Bone marrow (tissue), 2 donors: ENCODE results near the gene CHODL.

ENCODE experiments used
- DNase-seq, 2 donors: peaks; one replicate each; lab custom pipeline; 2025; lab: John Stamatoyannopoulos, UW

The CHODL gene, protein sequence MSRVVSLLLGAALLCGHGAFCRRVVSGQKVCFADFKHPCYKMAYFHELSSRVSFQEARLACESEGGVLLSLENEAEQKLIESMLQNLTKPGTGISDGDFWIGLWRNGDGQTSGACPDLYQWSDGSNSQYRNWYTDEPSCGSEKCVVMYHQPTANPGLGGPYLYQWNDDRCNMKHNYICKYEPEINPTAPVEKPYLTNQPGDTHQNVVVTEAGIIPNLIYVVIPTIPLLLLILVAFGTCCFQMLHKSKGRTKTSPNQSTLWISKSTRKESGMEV

DNA sequence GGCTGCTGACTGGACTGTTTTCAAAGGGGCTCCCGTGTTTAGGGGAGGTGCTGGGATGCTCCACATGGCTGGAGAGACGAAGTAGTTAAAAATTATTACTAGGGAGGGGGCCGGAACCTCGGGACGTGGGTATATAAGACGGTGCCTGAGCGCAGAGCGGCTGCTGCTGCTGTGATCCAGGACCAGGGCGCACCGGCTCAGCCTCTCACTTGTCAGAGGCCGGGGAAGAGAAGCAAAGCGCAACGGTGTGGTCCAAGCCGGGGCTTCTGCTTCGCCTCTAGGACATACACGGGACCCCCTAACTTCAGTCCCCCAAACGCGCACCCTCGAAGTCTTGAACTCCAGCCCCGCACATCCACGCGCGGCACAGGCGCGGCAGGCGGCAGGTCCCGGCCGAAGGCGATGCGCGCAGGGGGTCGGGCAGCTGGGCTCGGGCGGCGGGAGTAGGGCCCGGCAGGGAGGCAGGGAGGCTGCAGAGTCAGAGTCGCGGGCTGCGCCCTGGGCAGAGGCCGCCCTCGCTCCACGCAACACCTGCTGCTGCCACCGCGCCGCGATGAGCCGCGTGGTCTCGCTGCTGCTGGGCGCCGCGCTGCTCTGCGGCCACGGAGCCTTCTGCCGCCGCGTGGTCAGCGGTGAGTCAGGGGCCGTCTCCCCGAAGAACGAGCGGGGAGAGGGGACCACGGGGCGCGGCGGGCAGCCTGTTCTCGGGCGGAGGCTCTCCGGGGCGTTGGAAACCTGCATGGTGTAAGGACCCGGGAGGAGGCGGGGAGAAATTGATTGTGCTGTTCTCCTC lies at the start of gene CHODL:
TSS of gene CHODL (plus strand) at position 163 of the 793 bp plus-strand sequence. CDS start at position 554, 391 bp downstream.
- no peak for DNase-seq

DNA sequence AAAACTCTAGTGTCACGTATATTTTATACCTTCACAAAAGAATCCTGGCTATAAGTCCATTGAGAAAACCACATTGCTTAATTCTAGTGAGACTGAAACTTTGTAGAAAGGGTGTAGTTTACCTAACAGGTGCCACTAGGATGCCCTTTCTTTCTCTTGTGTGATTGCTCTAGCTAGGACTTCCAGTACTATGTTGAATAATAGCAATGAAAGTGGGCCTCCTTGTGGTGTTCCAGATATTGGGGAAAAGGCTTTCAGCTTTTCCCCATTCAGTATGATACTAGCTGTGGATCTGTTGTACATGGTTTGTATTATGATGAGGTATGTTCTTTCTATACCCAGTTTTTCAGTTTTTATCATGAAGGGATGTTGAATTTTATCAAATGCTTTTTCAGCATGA lies 39.7 kb upstream of the CHODL start:
- DNase-seq, result no peak

DNA sequence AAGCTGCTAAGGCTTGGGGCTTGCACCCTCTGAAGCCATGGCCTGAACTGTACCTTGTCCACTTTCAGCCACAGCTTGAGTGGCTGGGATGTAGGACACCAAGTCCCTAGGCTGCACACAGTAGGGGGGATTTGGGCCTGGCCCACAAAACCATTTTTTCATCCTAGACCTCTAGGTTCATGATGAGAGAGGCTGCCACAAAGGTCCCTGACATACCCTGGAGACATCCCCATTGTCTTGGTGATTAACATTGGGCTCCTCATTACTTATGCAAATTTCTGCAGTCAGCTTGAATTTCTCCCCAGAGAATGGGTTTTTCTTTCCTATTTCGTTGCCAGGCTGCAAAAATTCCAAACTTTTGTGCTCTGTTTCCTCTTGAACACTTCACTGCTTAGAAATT lies 26.3 kb upstream of the CHODL start:
- no peak for DNase-seq

DNA sequence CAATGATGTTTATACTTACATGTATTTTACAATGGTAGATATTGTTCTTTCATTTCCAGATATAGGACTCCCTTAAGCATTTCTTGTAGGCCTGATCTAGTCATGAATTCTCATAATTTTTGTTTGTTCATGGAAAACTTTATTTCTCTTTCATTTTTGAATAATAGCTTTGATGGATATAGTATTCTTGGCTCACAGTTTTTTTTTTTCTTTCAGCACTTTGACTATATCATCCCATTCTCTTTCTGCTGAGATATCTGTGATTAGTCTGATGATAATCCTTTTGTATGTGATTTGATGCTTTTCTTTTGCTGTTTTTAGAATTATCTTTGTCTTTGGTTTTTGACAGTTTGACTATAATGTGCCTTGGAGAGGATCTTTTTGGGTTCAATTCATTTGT lies 24.1 kb upstream of the CHODL start:
- no peak for DNase-seq

DNA sequence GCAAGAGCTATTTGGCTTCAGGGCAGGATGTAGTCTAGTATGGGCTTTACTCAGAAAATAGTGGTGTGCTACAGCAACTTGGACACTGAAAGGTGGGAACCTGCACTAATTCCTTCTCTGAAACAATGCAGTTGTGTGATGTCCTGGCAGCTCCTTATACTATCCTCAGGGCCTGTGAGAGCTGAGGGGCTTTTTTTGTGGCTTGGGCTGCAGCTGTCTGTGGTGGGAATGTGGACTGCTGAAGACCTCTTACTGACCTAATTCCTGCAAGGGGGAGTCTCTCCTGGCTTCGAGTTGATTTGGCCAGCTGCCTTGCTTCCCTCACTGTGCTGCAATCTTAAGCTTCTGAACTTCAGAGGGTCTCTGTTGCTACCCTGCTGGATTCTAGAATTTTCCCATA lies 22.3 kb upstream of the CHODL start:
- no peak for DNase-seq

DNA sequence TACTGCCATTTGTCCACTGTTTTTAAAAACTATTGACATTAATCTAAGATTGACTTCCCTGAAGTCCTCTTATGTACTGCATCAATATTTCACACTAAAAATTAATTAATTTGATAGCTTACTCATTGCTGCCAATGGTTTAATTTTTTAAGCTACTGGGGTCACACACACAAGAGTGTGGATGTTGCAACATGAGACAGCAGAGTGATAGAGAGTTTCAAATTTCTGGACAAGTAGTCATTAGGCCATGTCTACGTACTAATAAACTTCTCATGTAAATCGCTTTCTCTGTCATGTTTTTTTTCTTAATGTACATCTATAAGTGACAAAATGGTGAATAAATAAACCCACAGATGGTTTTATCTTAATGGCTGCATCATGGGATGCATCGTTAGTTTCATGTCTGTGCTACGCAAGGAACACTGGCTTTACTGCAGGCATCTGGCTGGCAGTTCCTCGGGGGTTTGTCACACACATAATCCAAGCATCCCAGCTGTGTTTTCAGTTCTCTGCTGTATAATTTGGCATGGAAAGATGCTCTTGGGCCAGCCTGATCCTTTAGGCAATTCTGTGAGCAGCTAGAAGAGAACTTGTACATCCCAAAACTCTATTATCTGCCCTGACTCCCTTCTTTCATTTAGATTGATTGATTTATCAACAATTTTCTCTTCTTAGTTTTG lies 16.4 kb upstream of the CHODL start:
- DNase-seq, result no peak

DNA sequence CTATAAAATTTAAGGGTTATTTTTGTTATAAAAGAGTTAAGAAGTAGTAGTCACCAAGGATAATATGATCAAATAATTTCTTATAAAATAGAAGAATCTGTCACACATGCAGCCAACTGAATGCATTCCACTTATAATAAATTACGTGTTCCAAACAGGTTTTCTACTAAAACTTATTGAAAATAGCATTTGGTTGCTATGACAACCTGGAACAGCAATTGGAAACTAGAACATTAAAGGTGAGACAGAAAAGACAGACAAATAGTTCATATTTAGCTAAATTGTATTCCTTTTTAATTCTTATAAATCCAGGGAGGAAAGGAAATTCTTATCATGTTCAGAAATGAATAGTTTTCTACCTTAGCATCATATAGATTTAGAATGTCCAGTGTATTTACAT lies 9.1 kb upstream of the CHODL start:
- no peak for DNase-seq

DNA sequence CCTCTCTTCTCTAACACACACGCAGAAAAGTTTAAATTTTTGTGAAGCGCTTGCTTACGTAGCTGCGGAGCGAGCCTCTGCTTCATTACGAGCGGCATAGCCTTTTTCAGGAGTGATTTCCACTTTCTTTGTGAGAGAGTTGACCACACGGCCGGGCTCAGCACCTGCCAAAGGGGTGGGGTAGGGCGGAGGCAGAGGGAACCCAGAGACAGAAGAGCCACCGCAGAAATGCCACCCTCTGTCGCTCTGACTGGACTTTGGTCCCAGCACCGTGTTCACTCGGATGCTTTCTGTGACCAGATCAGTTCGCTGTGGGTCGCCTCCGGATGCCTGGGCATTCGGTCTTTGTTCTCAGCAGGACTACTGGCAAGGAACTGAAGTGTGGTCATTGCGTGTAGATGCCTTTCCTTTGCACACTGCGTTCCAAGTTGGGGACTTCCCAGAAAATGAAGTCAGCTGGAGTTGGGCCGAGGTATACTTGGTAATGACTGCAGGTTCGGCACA lies 883 bp downstream of the CHODL start:
- DNase-seq, result no peak

DNA sequence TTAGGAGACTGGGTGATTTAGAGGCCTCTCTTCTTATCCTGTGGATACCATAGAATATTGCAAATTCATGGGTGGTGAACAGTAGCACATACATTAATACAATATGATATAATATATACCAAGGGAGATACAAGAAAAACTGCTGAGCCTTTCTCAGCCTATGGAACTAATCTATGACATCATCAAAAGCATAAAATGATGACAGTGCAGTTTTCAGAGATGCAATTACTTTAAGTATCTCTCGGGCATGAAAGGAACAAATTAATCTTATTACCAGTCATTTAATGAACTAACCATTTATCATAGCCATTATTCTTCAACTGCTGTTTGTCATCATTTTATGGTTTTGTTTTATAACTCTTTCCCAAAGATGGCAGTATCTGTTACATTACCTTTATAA lies 3.5 kb downstream of the CHODL start:
- no peak for DNase-seq

DNA sequence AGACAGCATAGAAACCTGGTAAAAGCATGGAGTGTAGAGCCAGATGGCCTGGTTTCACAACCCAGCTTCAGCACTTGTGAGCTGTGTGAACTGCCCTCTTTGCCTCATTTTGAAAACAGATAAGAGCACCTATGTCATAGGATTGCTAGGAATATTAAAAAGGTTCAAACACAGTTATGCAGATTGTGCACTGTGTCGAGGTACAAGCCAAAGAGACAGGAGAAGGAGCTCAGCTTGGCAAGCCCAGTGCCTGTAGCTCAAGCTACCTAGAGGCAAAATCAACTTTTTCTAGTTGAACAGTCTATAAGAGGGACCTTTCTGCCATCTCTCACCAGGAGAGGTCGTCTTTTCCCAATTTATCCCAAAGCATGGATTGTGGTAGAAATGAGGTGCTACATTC lies 5.0 kb downstream of the CHODL start:
- no peak for DNase-seq

DNA sequence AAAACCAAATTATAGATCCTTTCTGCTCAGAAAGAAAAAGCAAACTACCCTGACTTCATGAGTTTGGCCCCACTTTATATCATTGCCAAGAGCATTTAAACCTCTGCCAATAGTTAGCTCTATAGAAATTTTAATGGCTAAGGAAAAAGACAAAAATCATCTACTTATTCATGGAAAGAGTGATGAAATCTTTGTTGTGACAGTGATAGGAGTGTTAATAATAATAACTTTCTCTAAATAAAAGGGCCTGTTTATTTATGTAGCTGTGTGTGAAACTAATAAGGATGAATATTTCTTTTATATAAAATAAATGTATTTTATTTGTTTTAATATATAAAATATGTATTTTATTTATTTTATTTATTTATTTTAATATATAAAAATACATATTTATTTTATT lies 6.4 kb downstream of the CHODL start:
- DNase-seq, result no peak

DNA sequence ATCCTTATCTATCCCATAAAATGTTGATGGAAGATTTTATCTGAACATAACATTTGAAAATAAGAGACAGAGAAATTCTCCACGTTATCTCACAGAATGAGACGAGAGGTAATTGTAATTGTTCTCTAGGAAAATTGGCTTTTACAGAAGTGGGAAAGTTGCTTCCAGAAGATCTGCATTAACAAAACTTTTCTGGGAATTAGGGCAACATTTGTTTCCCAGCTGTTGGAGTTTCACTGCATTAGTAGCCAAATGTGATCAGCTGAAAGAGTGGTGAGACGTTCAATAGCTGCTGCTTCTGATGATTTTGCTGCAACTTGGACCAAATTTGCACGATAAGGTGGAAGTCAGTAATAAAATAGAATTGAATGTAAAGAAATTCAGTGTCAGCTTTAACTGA lies 7.6 kb downstream of the CHODL start:
- no peak for DNase-seq

DNA sequence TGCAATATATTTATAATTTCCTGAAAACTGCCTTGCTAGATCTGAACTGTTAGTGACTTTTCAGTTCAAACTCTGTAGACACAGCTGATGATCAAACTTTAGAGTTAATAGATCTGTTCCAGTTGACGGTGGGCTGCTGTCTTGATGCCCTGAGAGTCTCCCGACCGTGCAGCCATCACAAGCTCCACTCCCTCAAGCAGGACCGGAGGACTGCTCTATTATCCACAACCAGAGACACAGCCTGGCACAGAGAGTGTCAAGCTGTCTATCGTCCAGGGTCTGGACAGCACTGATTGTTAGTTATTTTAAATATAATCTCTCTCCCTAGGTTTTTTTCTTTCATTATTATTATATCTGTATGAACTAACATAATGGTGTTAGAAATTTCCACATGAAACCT lies 8.0 kb downstream of the CHODL start:
- DNase-seq, result no peak

DNA sequence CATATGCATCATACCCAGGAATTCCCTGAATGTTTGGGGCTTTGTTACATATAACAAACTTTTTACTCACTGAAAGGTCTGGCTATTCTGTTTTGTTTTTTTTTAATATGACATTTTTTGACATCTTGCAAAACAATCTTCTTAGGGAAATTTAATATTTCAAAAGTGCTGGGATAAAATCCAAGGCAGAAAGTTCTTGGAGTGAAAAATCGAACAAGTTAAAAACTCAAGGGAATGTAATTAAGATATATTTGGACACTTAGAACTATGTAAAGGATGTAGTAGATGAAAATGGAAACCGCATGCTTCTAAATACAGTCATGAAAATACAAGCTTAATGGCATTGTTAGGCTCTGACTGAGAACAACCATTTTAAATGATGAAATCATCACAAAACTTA lies 8.6 kb downstream of the CHODL start:
- no peak for DNase-seq

DNA sequence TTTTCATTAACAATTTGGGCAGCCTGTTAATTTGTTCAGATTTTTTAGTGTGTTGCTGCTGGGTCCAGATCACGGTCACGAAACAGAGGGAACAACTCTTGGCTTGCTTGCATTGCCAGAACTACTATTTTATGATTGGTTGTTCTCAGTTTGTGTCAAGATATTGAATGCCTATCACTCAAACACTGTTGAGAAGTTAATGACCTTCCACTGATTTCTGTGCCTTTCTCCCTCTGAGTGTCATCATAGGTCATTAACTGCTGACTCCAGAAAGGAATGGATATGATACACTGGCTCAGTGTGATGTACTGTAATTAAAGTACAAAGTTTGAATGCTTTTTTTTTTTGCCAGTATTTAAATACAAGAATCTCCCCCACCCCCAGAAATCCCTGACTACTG lies 9.2 kb downstream of the CHODL start:
- no peak for DNase-seq

DNA sequence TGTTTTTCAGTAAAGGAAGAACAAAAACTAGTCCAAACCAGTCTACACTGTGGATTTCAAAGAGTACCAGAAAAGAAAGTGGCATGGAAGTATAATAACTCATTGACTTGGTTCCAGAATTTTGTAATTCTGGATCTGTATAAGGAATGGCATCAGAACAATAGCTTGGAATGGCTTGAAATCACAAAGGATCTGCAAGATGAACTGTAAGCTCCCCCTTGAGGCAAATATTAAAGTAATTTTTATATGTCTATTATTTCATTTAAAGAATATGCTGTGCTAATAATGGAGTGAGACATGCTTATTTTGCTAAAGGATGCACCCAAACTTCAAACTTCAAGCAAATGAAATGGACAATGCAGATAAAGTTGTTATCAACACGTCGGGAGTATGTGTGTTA lies 21.3 kb downstream of the CHODL start:
- DNase-seq, result no peak

DNA sequence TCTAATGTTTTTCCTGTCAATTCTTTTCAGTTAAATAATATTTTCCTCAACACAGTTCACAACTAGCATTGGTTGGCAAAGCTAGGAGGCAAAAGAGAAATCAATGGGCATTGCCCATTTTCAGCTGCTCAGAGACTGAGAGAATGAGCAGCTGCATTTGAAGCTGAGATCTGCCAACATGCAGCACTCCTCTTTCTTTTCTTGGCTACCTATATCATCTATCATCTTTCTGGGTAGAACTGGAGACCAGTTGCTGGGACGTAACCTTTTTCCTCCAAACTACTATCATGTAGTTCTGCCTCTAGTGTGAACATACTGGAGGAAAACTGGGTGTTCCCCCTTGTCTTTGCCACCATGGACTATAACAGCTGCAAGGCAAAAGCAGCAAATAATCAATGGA lies 22.9 kb downstream of the CHODL start:
- no peak for DNase-seq

DNA sequence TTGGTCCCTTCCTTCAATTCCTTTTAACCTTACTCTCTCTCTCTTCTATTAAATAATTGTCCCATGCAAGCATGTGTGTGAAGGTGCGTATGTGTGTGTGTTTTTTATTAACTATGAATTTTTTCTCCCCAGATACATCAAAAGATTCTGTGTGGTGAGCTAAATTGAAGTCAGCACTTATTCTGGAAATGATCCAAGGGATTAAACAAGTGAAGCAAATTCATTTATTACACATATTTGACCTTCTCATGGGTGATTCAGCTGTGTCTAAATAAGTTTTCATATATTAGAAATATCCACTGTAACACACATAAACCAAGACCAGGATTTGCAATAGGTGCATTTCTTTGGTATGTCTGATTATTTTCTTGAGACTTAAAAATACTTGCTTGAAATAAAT lies 24.3 kb downstream of the CHODL start:
- no peak for DNase-seq

DNA sequence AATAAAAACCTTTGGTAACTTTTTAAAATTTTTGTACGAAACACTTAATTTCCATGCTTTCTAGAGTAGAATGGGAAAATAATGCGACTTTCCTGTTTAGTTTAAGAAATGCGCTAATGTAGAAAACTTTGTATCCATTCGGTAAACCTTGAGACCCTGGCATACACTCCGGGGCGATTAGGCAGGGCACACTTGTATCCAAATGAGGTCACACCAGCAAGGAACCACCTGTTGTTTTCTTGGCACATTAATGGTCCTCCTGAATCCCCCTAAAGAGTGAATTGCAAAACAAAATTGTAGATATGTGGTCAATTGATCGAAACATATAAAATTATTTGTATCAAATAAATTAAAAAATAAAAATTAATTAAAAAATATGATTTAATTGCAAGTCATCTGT lies 25.2 kb downstream of the CHODL start:
- no peak for DNase-seq

DNA sequence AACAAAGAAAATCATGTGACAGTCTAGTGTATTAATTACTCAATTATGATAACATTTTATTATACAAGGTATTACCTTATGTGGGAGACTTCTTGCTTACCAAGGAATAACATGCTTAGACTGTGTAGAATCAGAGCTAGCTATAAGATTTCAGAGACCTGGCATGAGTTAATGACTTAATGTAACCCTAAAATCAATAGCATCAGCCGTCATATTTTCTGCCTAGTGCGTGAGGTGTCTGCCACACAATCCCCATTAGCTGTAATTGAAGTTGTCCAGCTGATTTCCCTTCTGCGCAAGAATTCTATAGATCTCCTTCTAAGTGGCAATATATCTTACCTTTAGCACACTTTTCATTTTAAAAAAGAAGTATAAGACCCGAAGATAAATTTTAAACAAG lies 28.8 kb downstream of the CHODL start:
- DNase-seq, result no peak

DNA sequence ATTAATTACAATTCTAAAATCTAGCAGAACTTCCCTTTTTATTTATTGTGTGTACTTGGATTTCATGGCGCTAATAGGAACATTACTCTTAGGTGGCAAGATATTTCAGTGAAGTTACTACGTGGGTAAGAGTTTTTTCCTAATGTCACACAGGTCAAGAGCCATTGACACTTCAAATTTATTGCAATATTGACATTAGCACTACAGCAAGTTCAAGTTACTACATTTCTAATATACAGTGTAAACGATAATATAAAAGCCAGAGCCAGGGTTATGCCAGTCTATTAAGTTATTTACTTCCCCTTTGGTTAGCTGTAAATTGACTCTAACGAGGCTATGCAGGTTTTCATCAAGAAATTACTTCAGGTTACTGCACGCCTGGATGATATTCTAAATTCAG lies 29.7 kb downstream of the CHODL start:
- DNase-seq, result no peak

DNA sequence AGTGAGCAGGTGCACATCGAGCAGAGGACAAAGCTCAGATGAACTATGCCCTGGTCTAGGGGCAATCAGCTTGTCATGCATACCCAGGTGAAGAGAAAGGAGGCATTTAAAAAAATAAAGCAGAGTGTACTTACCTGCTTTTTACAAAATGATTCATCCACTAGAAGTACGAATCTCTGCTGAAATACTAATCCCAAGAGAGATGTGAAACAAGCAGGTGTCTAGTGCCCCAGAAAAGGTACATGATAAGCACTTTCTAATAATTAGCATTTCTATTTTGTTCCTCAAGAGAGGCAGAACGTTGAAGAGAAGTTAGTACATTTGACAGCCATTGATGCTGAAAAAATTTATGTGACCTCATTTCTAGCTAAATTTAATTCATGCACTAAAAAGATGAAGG lies 31.1 kb downstream of the CHODL start:
- DNase-seq, result no peak

DNA sequence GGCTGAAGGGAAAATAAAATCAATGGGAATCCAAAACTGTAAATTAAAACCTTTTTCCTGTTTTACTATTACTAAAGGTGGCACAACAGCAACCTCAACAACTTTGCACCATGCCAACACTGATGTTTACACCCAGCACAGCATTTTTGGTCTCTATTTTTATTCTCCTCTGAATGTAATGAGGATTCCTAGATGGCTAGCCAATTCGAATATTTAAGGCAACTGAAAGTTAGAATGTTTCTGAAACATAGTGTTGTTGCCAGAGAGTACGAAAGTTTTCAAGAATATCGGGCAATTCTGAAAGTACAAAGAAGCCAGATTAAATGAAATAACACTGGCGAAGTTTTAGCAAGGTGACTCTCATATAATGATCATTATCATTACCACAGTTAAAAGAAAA lies 40.7 kb downstream of the CHODL start:
- DNase-seq, result no peak
